Breast epithelium (tissue), 3 donors: ENCODE results near the gene CDK3.

Experiments
- CTCF ChIP-seq, 3 donors: fragments of 450-650 bp; IDR thresholded peaks; one replicate each; pipeline ENCODE4 v1.5.1; 2016 to 2017; ENCODE audit warnings: antibody characterized with exemption in 3 of 3, mild to moderate bottlenecking in 3 of 3, moderate library complexity in 3 of 3
- POLR2A ChIP-seq: fragments of 450-650 bp; IDR thresholded peaks from one replicate; pipeline ENCODE4 v1.6.1; 2016; ENCODE audit warnings: antibody characterized with exemption, mild to moderate bottlenecking, moderate library complexity

- no peak for TF ChIP-seq CTCF (IDR thresholded peaks at IDR 0.05)
- no peak for TF ChIP-seq POLR2A
Measured at GRCh38 chr17:76032780-76033108, 32.1 kb downstream of the CDK3 start.
